ENCODE results near the gene CXCL5.
"Not testable (repeated sequence)": the region's sequence is repeated elsewhere in the genome, so short reads cannot be mapped to it uniquely, and the experiment has no call there.

Gene CXCL5

DNA sequence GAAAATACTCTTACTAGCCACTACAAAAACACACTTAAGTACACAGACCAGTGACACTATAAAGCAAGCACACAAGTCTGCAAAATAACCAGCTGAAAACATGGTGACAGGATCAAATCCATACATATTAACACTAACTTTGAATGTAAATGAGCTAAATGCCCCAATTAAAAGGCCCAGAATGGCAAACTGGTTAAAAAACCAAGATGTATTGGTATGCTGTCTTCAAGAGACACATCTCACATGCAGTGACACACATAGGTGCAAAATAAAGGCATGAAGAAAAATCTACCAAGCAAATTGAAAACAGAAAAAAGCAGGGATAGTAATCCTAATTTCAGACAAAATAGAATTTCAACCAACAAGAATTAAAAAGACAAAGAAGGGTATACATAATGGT, 27.5 kb downstream of the CXCL5 start:
- no peak for DNase-seq (ENCODE audit: low read depth in 2 of 2)

DNA sequence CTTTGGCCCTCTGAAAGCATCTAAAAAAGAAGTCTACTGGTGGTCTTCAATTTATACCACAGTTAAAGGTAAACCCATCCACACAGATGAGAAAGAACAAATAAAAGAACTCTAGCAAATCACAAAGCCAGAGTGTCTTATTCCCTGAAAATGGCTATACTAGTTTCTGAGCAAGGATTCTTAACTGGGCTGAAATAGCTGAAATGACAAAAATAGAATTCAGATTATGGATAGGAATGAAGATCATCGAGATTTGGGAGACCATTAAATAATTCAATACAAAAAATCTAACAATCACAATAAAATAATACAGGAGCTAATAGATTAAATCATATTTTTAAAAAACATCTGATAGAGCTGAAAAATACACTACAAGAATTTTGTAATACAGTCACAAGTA, 28.5 kb downstream of the CXCL5 start:
- no peak for DNase-seq (ENCODE audit: low read depth in 2 of 2)

DNA sequence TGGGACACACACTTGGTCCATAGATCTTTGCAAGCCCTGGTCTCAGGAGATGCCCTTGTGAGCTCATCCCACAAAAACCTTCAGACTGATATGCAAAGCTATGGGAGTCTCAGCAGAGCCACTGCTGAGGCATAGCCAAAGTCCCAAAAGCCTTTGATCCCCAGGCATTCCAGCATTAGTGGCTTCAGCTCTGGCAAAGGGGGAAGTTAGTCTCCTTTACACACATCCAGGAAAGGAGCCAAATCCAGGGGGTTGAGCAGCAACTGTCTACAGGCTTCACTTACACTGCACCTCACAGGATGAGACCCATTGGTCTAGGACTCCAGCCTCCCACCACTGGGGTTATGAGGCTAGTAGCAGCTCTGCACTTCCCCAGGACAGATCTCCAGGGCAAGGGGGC, 30.6 kb downstream of the CXCL5 start:
- no peak for DNase-seq (ENCODE audit: low read depth in 2 of 2)

DNA sequence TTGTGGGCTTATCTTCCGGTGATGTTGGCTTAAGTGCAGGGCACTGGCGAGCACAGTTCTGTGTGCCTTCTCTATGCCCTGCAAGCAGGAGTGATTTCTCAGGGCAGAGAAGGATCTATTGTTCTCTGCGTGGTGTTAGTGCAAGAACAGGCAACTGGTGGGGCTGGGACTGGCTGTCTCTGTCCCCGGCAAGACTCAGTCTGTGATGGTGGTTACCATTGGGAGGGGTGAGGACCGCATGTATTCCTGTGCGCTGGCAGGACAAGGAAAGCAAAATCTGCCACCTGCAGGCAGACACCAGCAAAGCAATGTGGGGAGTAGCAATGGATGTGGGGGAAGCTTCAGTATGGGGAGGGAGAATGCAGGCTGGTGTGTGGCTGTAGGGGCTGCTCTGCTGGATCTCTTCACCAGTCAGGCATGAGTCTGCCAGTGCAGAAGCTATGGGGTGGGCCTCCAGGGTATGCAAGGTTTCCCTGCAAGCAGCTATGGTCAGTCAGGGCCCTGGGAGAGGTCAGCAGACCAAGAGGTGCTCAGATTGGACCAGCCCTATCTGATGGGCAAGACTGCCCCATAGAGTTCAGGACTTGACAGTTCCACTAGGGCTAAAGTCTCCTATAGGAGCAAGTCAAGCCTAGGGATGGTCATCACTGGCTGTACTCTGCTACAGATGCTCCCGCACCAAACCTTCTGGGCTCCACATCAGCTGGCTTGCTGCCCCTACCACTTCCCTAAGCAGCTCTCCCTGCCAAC, 33.4 kb downstream of the CXCL5 start:
- no peak for DNase-seq (ENCODE audit: low read depth in 2 of 2)

DNA sequence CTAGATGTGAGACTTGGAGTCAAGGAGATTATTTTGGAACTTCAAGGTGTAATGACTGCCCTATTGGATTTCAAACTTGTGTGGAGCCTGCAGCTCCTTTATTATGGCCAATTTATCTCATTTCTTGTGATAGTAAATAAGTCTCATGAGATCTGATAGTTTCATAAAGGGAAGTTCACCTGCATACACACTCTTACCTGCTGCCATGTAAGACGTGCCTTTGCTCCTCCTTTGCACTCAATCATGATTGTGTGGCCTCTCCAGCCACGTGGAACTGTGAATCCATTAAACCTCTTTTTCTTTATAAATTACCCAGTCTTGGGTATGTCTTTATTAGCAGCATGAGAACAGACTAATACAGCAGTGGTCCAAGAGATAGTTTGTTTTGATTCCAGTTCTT, 35.8 kb downstream of the CXCL5 start:
- DNase-seq (ENCODE audit: low read depth in 2 of 2): no peak

DNA sequence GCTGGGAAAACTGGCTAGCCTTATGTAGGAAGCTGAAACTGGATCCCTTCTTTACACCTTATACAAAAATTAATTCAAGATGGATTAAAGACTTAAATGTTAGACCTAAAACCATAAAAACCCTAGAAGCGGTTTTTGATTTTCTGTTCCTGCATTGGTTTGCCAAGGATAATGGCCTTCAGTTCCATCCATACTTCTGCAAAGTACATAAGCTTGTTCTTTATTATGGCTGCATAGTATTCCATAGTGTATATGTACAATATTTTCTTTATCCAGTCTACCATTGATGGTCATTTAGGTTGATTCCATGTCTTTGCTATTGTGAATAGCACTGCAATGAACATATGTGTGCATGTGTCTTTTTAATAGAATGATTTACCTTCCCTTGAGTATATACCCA, 39.4 kb downstream of the CXCL5 start:
- DNase-seq (ENCODE audit: low read depth in 2 of 2): not testable (repeated sequence)

DNA sequence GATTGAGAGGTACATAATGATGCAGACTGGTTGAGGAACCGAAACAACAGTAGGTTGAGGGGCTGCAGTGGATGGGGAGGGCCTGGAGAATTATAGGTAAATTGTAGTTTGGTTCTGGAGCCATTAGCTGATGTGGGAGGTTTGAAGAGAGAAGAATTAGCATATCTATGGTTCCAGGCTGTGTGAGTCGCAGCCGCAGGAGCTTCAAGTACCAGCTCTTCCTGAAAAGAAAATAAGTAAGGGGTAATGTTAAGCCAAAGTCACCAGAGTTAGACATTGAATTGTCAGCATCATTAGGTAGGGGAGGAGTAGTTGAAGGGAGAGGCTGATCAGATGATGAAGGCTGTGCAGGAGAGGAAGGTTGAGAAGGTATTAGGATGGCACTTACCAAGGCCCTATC, 46.1 kb downstream of the CXCL5 start:
- DNase-seq (ENCODE audit: low read depth in 2 of 2): no peak

DNA sequence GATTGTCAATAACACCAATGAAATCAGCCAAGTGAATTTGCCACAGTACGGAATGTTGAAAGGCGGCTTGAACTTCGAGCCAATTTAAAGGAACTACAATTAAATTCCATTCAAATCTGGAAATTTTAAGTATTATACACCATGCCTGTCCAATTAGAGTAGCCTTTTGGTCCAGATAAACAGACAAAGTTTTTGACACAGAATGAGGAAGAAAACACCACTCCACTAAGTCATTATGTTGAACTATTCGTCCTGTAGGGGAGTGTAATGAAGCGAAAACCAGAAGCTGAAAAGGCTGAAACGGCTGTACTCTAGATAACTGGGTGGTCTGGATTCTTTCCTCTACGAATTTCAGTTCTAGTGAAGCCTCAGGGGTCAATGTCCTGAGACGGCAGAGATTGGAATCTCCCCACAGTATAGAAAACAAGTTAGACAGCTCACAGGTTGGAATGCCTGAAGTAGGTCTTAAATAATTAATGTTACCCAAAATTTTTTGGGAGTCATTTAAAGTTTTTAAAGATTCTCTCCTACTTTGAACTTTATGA, 48.0 kb downstream of the CXCL5 start:
- DNase-seq (ENCODE audit: low read depth in 2 of 2): not testable (repeated sequence)

DNA sequence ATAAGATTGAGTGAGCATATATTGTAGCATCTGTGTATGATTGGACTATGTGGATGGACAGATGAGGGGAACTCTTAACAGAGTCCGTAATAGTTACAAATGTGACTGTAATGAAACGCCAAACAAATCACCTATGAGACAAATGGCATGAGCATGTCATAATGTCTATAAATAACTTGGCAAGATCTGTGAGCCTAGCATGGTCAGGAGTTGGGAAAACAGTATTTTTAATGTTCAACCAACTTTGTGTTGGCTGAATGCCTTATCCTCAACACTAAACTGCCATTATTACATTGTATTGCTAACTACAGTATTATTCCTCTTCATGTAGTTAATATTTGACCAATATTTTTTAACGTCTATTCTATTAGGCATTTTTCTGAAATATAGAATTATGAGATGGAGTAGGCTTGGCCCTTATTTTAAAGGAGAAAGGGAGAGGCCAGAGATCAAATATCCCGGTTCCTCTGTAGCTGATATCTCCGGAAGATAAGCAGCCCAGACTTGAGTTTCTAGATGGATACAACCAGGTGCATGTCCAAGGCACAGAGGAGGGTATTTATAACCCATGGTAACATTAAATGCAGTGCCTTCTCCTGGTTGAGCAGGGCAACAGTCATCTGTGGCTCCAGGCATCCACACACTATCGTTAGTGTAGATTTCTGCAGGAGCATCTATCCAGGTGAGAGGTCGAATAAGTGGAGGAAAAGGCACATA, 49.3 kb downstream of the CXCL5 start:
- no peak for DNase-seq (ENCODE audit: low read depth in 2 of 2)

DNA sequence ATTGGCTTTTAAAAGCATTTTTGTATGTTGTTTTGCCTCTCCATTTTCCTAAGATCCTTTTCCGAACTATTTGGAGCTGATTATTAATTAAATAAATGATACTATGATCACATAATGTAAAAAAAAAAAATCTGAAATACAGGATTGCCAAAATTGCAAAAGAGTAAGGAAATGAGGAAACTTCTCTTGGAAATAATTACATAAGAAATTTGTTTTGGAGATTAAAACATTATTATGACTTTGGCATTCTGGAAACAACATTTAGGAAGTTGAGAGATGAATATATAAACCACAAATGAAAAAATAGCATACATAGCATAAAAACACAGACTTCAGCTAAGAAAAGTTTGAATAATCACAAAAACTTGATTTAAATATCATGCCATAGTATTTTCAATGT, 50.2 kb downstream of the CXCL5 start:
- no peak for DNase-seq (ENCODE audit: low read depth in 2 of 2)

DNA sequence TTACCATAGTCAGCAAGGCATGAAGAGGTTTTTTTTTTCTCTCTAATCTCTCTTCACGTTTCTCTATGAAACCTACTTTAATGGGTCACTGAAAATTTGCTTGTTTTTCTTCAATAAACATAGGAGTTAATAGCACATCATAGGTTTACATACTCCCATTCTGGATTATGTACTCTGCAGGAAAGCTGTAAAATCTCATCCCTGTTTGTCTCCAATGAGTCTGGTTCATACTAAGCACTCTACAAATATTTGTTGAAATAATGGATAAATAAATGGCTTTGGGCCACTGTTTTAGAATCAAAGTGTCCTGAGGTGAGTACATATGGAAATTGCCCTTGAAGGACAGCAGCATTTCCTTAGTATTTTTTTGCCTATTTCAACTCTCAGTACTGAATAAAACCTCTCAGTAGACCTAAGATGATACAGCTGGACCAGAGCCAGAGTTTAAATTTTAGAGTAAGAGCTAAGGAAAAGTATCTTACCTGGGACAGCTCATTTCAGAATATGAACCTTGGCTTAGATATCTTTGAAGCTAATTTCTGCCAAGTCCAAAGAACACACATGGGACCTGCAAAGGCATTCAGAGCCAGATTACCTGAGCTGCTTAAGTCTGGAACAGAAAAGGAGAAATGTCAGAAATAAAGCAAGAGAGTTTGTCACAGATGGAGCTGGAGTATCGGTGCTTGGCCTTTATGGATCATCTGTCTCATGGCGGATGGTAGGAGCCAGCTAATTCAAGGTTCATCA, 51.1 kb downstream of the CXCL5 start:
- DNase-seq (ENCODE audit: low read depth in 2 of 2): no peak

DNA sequence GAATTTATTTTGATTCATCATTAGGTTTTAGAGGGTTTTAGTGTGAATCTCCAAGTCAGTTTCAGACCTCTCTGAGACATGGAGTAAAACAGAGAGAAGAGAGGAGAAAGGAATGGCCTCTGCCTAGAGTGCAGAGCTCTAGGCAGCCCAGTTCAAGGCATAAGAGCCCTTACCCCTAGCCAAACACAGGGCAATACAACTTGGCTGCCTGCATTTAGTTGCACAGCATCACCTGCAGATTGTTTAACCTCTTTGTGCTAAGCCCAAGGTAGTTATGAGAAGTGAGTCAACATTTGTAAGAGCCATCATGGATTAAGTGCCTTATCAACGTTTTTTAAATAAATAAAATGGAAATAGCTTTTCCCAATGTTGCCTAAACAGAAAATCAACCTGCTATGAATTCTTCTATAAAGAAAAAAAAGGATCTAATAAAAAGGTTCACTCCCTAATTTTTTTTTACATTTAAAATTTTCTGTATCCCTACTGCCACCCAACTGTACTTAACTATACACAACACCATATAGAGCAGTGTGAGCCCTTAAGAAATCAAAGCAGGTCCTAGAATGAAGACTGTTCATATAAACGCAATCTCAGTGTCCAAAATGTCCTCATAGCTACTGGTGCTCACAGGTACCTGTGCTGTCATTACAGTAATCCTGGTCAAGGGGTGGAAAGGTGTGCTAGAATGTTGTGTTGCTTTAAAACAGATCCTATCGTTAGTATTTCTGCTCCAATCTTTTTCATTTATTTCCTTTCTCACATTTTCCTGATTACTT, 52.6 kb downstream of the CXCL5 start:
- no peak for DNase-seq (ENCODE audit: low read depth in 2 of 2)
